Mesendoderm (in vitro differentiated cells): ENCODE measurements around the gene LRRC7.
A peak's percentile ranks its signal among the peaks of the same experiment; 100 is the strongest.
"Not testable (repeated sequence)": the region's sequence is repeated elsewhere in the genome, so short reads cannot be mapped to it uniquely, and the experiment has no call there.

Experiments used
- DNase-seq: peaks from one replicate; pipeline ENCODE4 v3.0.0; 2013
- H2AK5ac ChIP-seq: 2 replicates; pipeline ENCODE4 v1.6.1; 2013; ENCODE audit warnings: low read length, inconsistent platforms
- H2BK120ac ChIP-seq: 2 replicates; pipeline ENCODE4 v1.6.1; 2013; ENCODE audit warnings: low read depth, mild to moderate bottlenecking, low read length, moderate library complexity, mixed read lengths
- H2BK15ac ChIP-seq: replicated peaks from 2 replicates; pipeline ENCODE4 v1.6.1; 2013; ENCODE audit warnings: low read depth, mild to moderate bottlenecking, moderate library complexity
- H2BK5ac ChIP-seq: 2 replicates; pipeline ENCODE4 v1.6.1; 2013; ENCODE audit warnings: low read length, inconsistent platforms
- H3K18ac ChIP-seq: 2 replicates; pipeline ENCODE4 v1.6.1; 2013; ENCODE audit warnings: mild to moderate bottlenecking, low read length, mixed read lengths
- H3K23ac ChIP-seq: one replicate; pipeline ENCODE4 v1.6.1; 2013; ENCODE audit warnings: low read length
- H3K27ac ChIP-seq: 2 replicates; pipeline ENCODE4 v1.5.1; 2013; ENCODE audit warnings: low read depth, mild to moderate bottlenecking, inconsistent platforms, low read length, moderate library complexity
- H3K27me3 ChIP-seq: 2 replicates; pipeline ENCODE4 v1.6.1; 2013; ENCODE audit warnings: low read length, control low read depth, mild to moderate bottlenecking, inconsistent platforms; ENCODE audit not compliant: insufficient read depth, poor library complexity
- H3K36me3 ChIP-seq: 2 replicates; pipeline ENCODE4 v1.6.1; 2013; ENCODE audit warnings: low read length, inconsistent platforms; ENCODE audit not compliant: control insufficient read depth, insufficient read depth
- H3K4ac ChIP-seq: one replicate; pipeline ENCODE4 v1.6.1; 2013; ENCODE audit warnings: low read depth, mild to moderate bottlenecking, low read length, moderate library complexity
- H3K4me1 ChIP-seq: 2 replicates; pipeline ENCODE4 v1.6.1; 2013; ENCODE audit warnings: low read depth, low read length, inconsistent platforms; ENCODE audit not compliant: control insufficient read depth
- H3K4me2 ChIP-seq: 2 replicates; pipeline ENCODE4 v1.6.1; 2013; ENCODE audit warnings: low read length
- H3K4me3 ChIP-seq: 2 replicates; pipeline ENCODE4 v1.5.1; 2013; ENCODE audit warnings: mild to moderate bottlenecking, low read length
- H3K56ac ChIP-seq: one replicate; pipeline ENCODE4 v1.6.1; 2013; ENCODE audit warnings: low read length
- H3K79me1 ChIP-seq: 2 replicates; pipeline ENCODE4 v1.6.1; 2013; ENCODE audit warnings: low read length, inconsistent platforms
- H3K79me2 ChIP-seq: 2 replicates; pipeline ENCODE4 v1.6.1; 2013; ENCODE audit warnings: mild to moderate bottlenecking, low read length; ENCODE audit not compliant: control insufficient read depth, insufficient read depth
- H3K9ac ChIP-seq: 2 replicates; pipeline ENCODE4 v1.6.1; 2013; ENCODE audit warnings: low read length, inconsistent platforms
- H4K5ac ChIP-seq: one replicate; pipeline ENCODE4 v1.6.1; 2013; ENCODE audit warnings: low read length
- H4K8ac ChIP-seq: one replicate; pipeline ENCODE4 v1.6.1; 2013; ENCODE audit warnings: low read depth, mild to moderate bottlenecking, control low read depth, low read length, moderate library complexity
- WGBS: extraction: QIAGEN DNeasy Blood & Tissue Kit; methylation state at CpG from one replicate; pipeline ENCODE4 v1.1.7; 2013; ENCODE audit warnings: low lambda C conversion rate, missing lambda C conversion rate; ENCODE audit not compliant: insufficient coverage; ENCODE audit errors: extremely low coverage; 5-methylcytosine and 5-hydroxymethylcytosine counted together

Gene LRRC7

DNA sequence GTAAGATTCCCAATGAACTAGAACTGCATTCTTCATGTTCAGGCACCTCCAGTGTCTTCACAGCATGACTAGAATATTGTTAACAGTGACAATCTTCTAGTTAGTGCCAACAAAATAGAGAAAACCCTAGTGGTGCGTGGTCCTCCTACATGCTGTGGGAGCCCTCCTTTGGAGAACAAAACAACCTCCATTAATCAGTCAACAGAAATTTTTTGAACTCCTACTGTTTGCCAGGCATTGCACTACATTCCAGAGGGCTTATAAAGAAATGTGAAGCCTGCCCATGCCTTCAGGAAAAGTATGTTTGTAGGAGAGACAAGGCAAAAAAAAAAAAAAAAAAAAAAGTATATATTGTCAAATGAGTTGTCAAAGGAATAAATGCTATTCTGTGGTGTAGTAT is 385.0 kb downstream of the LRRC7 start:
- H3K56ac ChIP-seq: no peak overlapping the region
- H2AK5ac ChIP-seq: no peak overlapping the region
- DNase-seq: no peak
- no peak overlapping the region for H4K8ac ChIP-seq
- no peak overlapping the region for H3K23ac ChIP-seq
- no peaks in the 10 kb centered on the region for H3K27me3 ChIP-seq
- H3K27ac ChIP-seq: no peak overlapping the region
- no peak overlapping the region for H2BK120ac ChIP-seq
- no peak overlapping the region for H3K18ac ChIP-seq
- no peak overlapping the region for H4K5ac ChIP-seq
- no peak overlapping the region for H3K4me3 ChIP-seq
- no peaks in the 10 kb centered on the region for H3K36me3 ChIP-seq
- no peak overlapping the region for H3K4me2 ChIP-seq
- no CpG with 5 or more reads among the region's 1 CpG for WGBS
- H2BK5ac ChIP-seq: no peak overlapping the region
- no peaks in the 10 kb centered on the region for H3K79me1 ChIP-seq
- no peak overlapping the region for H2BK15ac ChIP-seq
- H3K79me2 ChIP-seq: no peaks in the 10 kb centered on the region
- H3K9ac ChIP-seq: no peak overlapping the region
- no peaks in the 10 kb centered on the region for H3K4me1 ChIP-seq
- no peak overlapping the region for H3K4ac ChIP-seq

DNA sequence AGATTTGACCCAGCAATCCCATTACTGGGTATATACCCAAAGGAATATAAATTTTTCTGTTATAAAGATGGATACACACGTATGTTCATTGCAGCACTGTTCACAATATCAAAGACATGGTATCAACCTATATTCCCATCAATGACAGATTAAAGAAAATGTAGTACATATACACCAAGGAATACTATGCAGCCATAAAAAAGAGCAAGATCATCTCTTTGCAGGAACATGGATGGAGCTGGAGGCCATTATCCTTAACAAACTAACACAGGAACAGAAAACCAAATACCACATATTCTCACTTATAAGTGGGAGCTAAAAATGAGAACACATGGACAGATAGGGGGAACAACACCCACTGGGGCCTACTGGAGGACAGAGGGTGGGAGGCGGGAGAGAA is 394.7 kb downstream of the LRRC7 start:
- no CpG with 5 or more reads among the region's 2 CpGs for WGBS

DNA sequence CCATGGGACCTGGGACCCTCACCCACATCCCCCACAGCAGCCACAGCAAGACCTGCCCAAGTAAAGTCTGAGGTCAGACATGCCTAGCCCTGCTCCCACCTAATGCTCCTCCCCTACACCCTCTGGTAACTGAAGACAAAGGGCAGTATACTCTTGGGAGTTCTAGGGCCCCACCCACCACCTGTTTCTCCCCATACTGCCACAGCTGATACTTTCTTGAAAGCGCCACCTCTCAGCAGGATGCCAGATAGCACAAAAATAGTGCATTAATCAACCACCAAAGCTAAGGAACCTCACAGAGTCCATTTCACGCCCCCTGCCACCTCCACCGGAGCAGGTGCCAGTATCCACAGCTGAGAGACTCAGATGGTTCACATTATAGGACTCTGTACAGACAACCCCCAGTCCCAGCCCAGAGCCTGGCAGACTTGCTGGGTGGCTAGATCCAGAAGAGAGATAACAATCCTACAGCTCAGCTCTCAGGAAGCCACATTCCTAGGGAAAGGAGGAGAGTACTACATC is 399.6 kb downstream of the LRRC7 start:
- DNase-seq: peak; percentile 38
- H3K27ac ChIP-seq: no peak overlapping the region
- no peak overlapping the region for H3K4me2 ChIP-seq
- no peak overlapping the region for H2BK120ac ChIP-seq
- H3K4ac ChIP-seq: no peak overlapping the region
- H3K9ac ChIP-seq: no peak overlapping the region
- H2BK5ac ChIP-seq: no peak overlapping the region
- no peak overlapping the region for H3K23ac ChIP-seq
- H3K56ac ChIP-seq: no peak overlapping the region
- H4K5ac ChIP-seq: no peak overlapping the region
- H3K4me1 ChIP-seq: no peaks in the 10 kb centered on the region
- no peaks in the 10 kb centered on the region for H3K79me2 ChIP-seq
- no peaks in the 10 kb centered on the region for H3K79me1 ChIP-seq
- WGBS: no CpG with 5 or more reads among the region's 3 CpGs
- H3K36me3 ChIP-seq: no peaks in the 10 kb centered on the region
- H2AK5ac ChIP-seq: no peak overlapping the region
- no peak overlapping the region for H2BK15ac ChIP-seq
- H3K27me3 ChIP-seq: no peaks in the 10 kb centered on the region
- H3K18ac ChIP-seq: no peak overlapping the region
- H3K4me3 ChIP-seq: no peak overlapping the region
- no peak overlapping the region for H4K8ac ChIP-seq

More for the DNA sequence above, 394.7 kb downstream of the LRRC7 start:
- H3K79me2 ChIP-seq, H4K8ac ChIP-seq, H3K56ac ChIP-seq, H3K23ac ChIP-seq, H3K4ac ChIP-seq, H3K79me1 ChIP-seq, DNase-seq, H3K9ac ChIP-seq, H2BK5ac ChIP-seq, H4K5ac ChIP-seq, H3K4me2 ChIP-seq, H3K18ac ChIP-seq, H3K27ac ChIP-seq, H2BK15ac ChIP-seq, H3K4me1 ChIP-seq, H3K36me3 ChIP-seq, H3K27me3 ChIP-seq, H2BK120ac ChIP-seq, H3K4me3 ChIP-seq, H2AK5ac ChIP-seq: not testable (repeated sequence)

DNA sequence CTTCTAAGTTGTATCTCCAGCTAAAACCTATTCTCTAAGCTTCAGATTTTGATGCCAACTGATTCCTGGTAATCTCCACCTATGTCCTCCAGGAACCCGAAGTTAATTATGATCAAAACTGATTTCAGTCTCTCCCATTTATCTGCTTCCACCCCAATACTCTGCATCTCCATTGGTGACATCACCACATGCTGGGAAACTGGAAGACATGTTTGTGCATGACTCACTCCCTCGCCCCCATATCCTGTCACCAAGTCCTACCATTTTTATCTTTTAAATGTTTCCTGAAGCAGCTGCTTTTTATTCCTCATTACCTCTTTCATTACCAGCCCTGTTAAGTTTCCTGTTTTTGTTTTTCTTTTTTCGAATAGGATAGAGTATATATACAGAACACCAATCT is 409.2 kb downstream of the LRRC7 start:
- H3K79me1 ChIP-seq: no peaks in the 10 kb centered on the region
- H2AK5ac ChIP-seq: no peak overlapping the region
- no peak overlapping the region for H3K18ac ChIP-seq
- H3K4me3 ChIP-seq: no peak overlapping the region
- H3K9ac ChIP-seq: no peak overlapping the region
- H4K8ac ChIP-seq: no peak overlapping the region
- H3K27ac ChIP-seq: no peak overlapping the region
- peak; percentile 9 for DNase-seq
- no peaks in the 10 kb centered on the region for H3K27me3 ChIP-seq
- no peak overlapping the region for H3K23ac ChIP-seq
- H3K56ac ChIP-seq: no peak overlapping the region
- no CpG with 5 or more reads among the region's 3 CpGs for WGBS
- H2BK120ac ChIP-seq: no peak overlapping the region
- H3K36me3 ChIP-seq: no peaks in the 10 kb centered on the region
- no peak overlapping the region for H4K5ac ChIP-seq
- no peaks in the 10 kb centered on the region for H3K4me1 ChIP-seq
- H2BK5ac ChIP-seq: no peak overlapping the region
- H3K79me2 ChIP-seq: no peaks in the 10 kb centered on the region
- H3K4ac ChIP-seq: no peak overlapping the region
- H2BK15ac ChIP-seq: no peak overlapping the region
- H3K4me2 ChIP-seq: no peak overlapping the region

DNA sequence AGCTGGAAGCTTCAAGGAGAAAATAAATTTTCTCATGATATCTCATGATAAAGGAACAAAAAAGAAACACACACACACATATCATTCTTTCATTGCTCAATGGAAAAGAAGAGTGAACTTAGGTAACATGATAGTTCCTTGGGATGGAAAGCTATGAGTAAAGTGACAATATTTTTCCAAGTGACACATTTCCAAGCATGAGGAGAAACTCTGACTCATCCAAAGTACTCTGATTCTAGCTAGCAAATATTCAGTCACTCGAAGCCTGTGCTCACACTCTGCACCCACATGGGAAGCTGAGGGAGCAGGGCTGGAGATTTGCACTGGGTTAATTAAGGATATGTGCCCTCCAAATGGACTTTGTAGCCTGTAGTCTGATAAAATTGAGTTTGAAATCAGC is 415.3 kb downstream of the LRRC7 start:
- Histone ChIP-seq H3K23ac (no peak overlapping the region), H4K8ac (no peak overlapping the region), H3K4ac (no peak overlapping the region), H3K9ac (no peak overlapping the region), H3K79me1 (no peaks in the 10 kb centered on the region), H3K56ac (no peak overlapping the region), H3K4me2 (no peak overlapping the region), H3K4me1 (no peaks in the 10 kb centered on the region), H3K27me3 (no peaks in the 10 kb centered on the region), H3K36me3 (no peaks in the 10 kb centered on the region), H2BK120ac (no peak overlapping the region), H4K5ac (no peak overlapping the region), H3K4me3 (no peak overlapping the region), H3K27ac (no peak overlapping the region), H3K18ac (no peak overlapping the region), H3K79me2 (no peaks in the 10 kb centered on the region), H2BK15ac (no peak overlapping the region), H2AK5ac (no peak overlapping the region), H2BK5ac (no peak overlapping the region)
- no CpG with 5 or more reads among the region's 1 CpG for WGBS
- DNase-seq: no peak

DNA sequence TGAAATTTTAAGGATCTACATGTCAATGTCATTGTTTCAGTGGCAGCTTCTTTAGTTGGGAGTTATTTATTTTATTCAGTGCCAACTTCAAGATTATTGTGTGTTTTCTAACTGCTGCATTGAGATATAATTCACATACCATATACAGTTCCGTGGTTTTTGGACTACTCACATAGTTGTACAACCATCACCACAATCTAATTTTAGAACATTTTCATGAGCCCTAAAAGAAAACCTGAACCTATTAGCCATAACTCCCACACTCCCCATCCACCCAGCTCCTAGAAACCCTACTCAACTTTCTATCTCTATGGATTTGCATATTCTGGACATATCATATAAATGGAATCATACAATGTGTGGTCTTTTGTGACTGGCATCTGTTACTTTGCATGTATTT is 417.7 kb downstream of the LRRC7 start:
- Histone ChIP-seq H3K56ac (no peak overlapping the region), H2BK15ac (no peak overlapping the region), H3K4me2 (no peak overlapping the region), H3K23ac (no peak overlapping the region), H3K18ac (no peak overlapping the region), H3K4ac (no peak overlapping the region), H3K9ac (no peak overlapping the region), H3K4me1 (no peaks in the 10 kb centered on the region), H3K4me3 (no peak overlapping the region), H4K8ac (no peak overlapping the region), H3K79me2 (no peaks in the 10 kb centered on the region), H2BK5ac (no peak overlapping the region), H3K27me3 (no peaks in the 10 kb centered on the region), H3K36me3 (no peaks in the 10 kb centered on the region), H2AK5ac (no peak overlapping the region), H3K27ac (no peak overlapping the region), H2BK120ac (no peak overlapping the region), H4K5ac (no peak overlapping the region), H3K79me1 (no peaks in the 10 kb centered on the region)
- no CpG with 5 or more reads among the region's 1 CpG for WGBS
- no peak for DNase-seq
